Mesenteric fat pad (tissue), 1 donor: Measurements from ENCODE around the gene TOX2. TPM values are rescaled to one million over a fixed set of nuclear protein-coding genes. Genes with fewer than 3 reads are reported as not detected.

Experiments used
- DNase-seq: peaks from one replicate; pipeline ENCODE4 v3.0.0-alpha.2; 2020; ENCODE audit warnings: low spot score
- total RNA-seq: library from RNA; stranded (reverse); fragmentation: NEBNext Ultra II Directional; extraction: Animal tissue kit (Norgen Biotek cat#: 25700); gene quantifications from one replicate; pipeline ENCODE4 v1.2.1, GENCODE V29; 2021
- donor health status: DM: yes; HTN: yes; CAD: no.

TOX2 gene
- total RNA-seq, 1 donor from 2014 or later: 1.2 TPM

DNA sequence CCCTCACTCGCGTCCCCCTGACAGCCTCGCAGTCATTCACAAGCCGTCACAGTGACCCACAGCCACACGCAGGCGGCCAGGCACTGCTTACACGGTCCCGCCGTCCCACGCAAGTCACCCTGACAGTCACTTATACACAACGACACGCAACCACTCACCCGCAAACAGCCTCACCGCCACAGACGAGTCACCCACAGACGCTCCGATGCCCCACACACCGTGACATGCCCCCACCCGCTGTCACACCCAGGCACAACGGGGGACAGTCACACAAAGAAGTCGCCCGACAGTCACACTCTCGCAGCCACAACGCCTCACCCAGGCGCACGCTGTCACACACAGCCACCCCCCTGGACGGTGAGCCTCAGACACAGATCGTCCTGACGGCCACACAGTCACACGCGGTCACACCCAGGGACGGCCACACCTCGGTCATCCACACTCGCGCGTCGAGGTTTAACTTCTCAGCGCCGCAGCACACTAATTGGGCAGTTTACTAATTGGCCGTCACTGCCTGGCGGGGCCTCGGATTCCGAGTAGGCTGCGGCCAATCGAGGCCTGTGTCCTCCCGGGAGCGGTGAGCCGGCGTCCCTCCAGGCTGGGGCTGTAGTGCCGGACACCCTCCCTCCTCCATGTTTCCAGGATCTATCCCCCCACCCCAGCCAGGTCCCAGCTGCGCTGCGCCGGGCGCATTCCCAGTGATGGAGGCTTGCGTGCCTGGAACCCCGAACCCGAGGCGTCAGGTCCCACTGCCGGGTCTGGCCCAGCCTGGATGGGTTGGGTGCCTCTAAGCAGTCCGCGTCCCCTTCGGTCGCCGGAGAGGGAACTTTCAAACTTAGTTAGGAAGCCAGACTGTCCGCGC lies 790 bp downstream of the TOX2 start:
- no peak for DNase-seq

DNA sequence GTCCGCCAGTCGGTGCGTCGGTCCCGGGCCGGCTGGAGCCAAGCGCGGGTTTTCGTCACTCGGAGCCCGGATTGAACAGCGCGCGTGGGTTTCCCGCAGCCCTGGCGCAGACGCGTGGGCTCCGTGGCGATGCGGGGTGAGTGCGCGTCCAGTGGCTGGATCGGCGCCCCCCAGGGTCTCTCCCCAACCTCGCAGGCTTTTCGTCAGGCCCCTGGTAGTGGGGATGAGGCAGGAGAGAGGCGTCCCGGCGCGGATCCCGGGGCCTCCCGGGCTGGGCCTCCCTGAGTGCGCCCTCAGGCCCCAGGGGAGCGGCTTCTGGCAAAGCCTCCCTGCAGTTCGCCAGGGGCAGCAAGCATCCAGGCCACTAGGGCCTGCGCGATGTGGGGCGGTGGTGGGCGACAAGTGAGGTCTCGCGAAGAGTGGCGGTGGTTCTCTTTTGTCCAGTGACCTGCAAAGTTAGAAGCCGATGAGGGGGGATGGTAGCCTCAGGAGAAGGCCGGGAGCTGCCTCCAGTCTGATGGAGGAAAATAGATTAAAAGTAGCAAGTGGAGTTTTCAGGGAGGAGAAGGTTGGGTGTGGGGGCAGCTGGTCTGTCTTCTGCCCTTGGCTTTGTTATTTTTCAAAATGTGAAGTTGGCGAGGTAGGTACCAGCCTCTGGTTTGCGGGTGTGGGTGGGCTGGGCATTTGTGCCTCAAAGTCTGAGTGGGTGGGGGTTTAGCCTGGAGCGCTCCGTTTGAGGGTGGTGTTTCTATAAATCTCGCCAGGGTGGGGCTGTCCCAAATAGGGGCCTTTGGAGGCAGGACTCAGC lies 1.6 kb downstream of the TOX2 start:
- peak; percentile 86 for DNase-seq

DNA sequence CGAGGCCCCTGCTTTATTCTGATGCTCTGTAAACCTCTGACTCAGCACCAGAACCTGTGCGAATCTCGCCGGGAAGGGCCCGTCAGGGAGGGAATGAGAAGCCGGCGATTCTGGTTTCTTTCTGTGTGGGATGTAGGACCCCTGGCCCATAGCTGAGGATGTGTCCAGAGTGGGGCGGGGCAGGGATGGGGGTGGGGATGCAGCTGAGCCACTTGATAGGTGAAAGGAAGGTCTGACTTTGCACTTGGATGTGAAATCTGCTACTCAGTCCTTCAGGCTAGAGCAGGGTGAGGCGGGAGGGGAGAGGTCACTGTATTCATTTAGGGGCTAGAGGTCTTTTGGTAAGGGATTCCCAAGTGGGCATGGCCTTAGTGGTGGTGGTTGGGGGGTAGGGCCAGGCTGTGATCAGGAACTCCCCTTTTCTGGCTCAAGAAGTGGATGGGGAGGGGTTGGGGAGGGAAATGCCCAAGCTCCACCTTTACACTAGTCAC lies 2.3 kb downstream of the TOX2 start:
- peak; percentile 67 for DNase-seq

DNA sequence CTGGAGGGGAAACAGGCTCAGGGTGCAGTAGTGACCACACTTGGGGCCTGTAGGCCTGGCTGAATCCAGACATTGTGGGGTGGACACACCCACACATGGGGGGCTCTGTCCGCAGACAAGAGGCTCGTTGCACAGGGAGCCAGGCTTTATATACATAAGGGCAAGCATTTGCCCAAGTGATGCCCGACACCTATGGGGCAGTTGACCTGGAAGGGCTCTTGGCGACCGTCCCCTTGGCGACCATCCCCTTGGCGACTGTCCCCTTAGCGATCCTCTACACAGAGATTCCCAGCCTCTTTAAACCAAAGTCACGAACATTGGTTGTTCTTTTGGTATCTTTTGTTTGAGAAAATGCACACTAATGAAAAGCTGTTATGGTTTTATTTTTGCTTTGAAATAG lies 2.7 kb downstream of the TOX2 start:
- no peak for DNase-seq

DNA sequence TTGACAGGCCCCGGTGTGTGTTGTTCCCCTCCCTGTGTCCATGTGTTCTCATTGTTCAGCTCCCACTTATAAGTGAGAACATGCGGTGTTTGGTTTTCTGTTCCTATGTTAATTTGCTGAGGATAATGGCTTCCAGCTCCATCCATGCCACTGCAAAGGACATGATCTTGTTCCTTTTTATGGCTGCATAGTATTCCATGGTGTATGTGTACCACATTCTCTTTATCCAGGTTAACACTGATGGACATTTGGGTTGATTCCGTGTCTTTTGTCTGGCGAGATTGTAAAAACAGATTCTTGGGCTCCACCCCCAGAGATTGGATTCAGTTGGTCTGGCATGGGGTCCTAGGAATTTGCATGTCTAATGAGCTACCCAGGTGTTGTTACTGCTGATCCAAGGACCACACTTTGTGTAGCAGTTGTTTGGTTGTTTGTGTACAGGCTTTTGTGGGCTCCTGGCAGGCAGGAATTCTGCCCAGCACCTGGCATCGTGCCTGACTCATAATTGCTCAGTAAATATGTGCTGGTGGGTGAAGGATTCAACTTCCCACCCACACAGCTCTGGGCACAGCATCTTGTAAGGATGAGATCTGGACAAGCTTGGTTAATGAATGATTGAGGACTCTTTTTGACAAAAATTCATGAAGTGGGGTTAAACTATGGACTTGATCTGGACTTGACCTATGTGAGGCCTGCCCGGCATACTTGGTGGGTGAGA lies 5.2 kb downstream of the TOX2 start:
- peak; percentile 35 for DNase-seq

DNA sequence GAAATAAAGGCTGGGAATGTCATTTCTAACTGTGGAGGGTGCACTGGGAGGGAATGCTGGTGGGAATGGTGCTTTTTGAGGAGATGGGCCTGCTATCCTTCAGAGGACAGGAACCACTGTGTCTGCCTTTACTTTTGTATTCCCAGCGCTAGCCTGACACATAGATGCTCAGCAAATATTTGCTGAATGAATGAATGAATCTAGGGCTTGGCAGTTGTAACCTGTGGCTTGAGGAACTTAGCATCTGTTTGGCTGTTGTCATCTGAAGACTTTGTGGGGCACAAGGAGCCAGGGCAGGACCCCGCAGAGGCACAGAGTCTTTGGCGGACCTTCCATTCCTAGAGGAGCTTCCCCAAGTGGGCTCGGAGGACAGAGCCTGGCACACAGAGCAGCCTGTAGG lies 6.1 kb downstream of the TOX2 start:
- no peak for DNase-seq

DNA sequence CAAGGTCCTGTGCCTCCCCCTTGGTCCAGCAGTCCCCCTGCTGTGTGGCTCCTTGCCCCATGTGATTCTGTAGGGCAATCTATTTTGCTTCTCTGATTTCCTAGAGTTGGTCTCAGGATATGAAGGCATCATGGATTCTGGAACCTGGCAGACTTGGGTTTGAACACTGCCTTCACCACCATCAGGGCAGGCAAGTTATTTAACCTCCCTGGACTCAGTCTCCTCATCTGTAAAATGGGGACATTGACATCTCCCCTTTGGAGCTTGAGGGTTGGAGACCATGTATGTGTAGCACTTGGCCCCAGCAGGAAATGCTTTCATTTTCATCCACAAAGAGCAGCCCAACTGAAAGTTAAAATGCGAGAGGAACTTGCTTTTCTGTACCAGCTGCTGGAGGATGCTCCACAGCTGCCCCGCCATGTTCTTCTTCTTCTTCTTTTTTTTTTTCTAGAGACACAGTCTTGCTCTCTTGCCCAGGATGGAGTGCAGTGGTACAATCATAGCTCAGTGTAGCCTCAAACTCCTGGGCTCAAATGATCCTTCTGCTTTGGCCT lies 6.7 kb downstream of the TOX2 start:
- no peak for DNase-seq

DNA sequence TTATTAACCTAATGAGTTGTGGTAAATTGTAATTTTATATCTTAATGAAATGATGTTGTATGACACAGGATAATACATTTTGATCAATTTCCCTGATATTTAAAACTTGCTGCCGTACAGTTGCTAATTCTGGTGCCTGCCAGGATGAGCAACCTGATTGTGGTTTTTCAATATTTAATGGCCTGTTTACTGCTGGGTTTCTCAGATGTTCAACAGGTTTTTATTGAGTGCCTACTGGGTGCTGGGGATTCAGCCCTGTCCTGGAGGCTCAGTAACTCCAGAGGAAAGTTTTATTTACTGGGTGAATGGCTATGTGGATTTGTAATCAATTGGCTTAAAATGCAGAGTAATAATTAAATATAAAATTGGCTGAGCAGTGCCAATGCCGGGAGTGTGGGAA lies 8.0 kb downstream of the TOX2 start:
- no peak for DNase-seq

DNA sequence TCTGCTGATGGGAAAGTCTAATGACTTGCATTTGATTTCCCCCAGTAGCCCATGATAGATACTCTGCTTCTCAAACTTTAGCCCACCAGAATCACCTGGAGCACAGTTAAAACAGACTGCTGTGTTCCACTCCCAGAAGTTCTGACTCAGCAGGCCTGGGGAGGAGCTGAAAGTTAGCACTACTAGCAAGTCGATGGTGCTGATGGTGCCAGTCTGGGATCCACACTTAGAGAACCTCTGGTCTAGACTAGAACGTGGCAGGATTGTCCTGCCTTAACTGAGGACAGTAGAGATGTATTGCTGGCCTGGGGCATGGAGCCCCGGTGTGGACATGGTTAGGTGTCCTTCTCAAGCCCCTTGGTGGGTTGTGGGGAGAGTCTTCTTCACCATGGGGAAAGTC lies 8.7 kb downstream of the TOX2 start:
- no peak for DNase-seq

DNA sequence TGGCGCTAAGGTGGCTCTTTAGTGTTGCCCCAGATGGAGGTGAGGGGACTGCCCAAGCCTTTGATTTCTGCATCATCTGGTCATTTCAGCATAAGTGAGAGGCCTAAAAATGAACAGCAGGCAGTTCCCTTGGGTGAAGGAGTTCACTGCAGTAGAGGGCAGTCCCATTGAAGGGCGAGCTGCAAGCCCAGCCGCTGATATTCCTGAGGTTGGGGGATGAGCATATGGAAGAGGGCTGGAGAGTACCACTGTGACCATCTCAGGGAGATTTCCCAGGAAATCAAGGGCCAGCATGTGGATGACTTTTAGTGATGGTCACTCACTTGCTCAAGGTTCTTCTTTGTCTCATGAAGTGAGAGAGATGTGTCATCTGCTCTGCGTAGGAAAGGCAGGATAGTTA lies 9.3 kb downstream of the TOX2 start:
- DNase-seq: no peak

DNA sequence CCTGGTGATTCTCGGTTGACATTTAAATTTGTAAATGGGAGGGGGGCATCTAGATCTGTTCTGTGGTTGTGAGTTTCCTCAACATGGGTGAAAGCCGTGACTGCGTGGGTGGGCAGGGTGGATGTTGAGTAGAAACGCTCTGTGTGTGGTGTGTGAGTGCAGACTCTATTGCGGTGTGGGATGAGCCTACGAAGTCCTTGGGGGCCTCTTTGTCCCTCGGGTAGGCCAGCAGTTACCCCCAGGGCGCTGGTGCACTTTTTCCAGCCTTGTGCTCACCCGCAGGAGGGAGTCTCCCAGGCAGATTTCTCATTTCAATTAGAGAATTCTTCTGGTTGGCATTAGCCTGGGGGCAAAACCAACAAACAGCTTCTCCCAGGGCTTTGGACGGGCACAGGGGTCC lies 10.6 kb downstream of the TOX2 start:
- DNase-seq: no peak

DNA sequence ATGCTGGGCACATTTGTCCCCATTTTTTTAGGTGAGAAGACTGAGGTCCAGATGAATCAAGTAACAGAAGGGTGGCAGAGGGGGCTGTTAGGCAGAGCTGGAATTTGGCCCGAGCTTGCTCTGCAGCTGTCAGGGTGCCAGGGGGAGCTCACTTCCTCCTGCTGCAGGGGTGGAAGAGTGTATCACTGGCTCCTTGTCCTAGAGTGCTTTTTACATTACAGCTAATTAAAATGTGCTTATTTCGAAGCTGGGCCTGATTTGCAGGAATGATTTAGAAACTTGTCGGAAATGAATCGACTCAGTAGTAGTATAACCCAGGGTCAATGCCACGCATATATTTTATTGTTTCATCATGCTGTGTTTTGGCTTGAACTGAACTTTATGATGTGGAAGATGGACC lies 11.1 kb downstream of the TOX2 start:
- no peak for DNase-seq

DNA sequence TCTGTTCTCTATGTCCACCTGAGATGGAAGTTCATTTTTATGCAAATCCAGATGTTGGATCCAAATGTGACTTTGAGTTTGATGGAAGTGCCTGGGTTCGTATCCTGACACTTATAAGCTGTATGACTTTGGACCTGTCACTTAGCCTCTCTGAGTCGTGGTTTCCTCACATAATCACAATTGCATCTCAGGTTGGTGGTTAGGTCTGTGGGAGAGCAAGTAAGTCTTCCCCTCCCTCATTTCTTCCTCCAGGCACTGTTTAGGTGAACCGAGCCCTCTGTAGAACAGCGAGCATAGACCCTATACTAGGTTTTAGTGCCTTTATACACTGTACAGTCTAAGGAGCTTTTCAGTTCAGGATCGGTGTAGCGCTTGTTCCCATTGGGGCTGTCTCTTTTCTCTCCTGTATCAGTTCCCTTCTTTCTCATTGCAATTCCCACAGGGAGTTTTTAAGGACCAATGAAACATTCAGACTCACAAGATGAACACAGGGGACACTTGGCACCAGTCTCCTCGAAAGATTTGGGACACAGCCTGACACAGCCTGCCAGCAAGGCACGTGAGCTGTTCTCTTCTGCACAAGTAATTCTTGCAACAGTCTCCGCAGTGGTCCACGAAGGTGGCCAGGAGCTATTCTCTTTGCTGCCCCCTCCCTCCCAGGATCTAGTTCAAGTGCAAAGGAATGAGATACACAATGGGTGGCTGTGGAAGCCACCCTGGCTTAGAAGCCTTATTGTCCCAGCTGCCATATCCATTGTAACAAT lies 11.8 kb downstream of the TOX2 start:
- no peak for DNase-seq

DNA sequence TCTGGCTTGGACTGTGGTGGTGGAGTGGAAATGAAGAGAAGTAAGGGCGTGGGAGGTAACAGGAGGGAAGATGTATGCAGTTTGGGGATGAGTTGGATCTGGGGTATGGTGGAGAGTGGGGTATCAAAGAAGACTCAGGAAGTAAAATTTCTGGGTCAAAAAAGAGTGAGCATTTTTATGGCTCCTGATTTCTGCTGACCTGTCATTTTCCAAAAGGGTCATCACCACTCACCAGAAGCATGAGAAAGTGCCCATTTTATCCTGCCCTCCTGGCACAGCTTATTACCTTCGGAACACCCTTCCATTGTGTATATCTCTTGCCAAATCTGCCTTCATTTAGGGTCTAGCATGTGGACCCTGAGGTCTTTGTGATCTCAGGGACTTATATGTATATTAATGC lies 17.3 kb downstream of the TOX2 start:
- DNase-seq: no peak

DNA sequence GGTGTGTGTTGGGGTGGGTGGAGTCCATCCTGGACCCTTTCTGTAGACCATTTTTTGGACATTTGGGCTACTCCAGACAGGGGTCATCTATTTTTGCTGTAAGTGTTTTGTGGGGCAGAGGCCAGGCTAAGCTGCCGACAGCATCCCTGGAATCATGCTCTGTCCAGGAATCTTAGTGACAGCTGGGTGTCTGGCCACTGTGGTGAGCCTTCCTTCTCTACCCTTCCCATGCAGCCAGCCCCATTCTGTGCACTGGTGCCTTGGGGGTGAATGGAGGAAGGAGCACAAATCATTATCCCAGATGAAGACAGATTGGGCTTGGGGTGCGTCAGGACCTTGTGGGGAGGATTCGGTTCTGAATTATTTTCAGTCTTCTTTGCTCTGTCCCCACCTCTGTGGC lies 20.2 kb downstream of the TOX2 start:
- no peak for DNase-seq

DNA sequence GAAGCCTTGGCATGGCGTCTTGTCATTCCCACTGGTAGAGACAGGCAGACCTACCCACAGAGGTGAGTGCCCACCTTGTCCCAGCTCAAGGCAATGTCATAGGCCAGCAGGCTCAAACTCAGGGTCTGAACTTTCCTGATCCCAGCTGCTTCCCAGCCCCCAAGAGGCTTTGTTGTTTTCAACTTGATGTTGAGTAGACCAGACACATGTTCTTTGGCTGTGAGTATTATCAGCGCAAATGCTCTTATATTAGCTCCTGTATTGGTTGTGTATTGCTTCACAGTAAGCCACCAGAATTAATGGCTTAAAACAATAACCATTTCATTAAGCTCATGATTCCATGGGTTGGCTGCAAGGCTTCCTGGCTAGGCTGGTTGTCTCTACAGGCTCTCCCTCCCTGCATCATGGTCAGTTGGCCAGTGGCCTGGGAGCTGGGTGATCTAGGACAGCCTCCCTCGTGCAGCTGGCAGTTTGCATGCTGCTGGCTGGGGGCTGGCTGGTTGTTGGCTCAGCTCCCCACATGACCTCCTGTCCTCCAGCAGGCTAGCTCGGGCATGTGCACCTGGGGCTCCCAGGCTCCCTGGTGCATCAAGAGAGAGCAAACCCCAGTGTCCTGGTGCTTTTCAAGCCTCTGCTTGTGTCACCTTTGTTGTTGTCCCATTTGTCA lies 21.6 kb downstream of the TOX2 start:
- no peak for DNase-seq

DNA sequence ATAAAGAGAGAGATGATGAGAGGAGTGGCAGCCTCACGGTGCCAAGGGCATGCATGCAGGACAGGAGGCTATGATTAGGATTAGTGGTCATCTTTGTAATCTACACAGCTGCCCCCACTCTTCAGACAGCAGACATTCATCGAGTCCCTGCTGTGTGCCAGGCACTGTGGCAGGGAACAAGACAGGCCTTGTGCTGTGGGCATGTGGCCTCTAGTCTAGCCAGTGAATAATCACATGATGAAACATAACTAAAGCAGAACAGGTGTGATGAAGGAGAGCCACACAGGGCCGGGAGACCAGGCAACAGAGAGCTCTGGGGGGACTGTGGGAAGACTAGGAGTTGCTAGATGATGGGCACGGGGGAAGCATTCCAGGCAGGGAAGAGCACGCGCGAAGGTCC lies 22.2 kb downstream of the TOX2 start:
- DNase-seq: no peak

DNA sequence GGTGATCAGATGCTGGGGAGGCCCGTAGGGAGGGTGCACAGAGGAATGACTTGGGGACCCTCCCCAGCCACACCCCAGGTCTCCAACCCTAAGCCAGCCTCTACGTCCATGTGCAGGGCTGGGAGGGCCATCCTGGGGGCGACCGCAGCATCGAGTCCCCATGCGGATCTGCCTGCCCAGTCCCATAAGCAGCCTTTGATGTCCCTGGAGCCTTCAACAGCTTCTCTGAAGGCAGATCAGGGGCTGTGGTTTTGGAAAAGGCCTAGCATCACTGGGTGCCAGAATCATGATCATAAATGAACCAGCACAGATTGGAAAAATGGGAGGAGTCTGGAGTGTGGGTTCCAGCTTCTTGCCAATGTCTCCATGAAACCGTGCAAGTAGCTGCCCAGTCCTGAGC lies 22.9 kb downstream of the TOX2 start:
- DNase-seq: no peak

DNA sequence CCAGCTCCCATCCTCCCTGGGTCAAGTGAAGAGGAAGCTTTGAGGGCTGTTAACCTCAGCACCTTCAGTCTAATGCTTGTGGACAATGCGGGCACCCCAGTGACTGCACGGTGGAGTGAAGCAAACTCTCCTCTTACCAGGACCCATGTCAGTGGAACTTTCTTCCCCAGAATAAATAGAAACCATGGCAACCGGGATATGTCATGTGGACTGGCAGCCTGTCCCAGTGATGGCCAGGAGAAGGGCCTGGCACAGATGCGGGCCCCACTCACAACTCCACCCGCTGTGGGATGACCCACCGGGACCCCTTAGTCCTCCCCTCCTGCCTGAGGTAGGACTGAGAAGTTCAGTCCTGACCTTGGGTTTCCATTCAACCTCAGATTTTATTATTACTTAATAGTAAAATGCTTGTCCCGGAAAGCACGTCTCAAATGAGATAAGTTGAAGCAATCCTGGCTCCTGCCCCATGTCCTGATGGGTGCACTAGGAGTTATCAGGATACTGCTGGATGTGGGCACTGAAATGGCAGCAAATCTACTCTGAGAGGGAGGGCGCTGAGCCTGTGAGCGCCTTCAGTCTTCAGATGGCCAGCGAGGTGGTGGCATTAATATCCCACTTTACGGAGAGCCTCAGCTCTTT lies 23.5 kb downstream of the TOX2 start:
- DNase-seq: no peak
